HS-27A (cell line): ENCODE measurements around the gene CEP126.
"Not testable (repeated sequence)": the region's sequence is repeated elsewhere in the genome, so short reads cannot be mapped to it uniquely, and the experiment has no call there.

Experiments
- DNase-seq: peaks from one replicate; pipeline ENCODE4 v3.0.0-alpha.2; 2012; ENCODE audit warnings: low read depth, missing footprints

The CEP126 gene

DNA sequence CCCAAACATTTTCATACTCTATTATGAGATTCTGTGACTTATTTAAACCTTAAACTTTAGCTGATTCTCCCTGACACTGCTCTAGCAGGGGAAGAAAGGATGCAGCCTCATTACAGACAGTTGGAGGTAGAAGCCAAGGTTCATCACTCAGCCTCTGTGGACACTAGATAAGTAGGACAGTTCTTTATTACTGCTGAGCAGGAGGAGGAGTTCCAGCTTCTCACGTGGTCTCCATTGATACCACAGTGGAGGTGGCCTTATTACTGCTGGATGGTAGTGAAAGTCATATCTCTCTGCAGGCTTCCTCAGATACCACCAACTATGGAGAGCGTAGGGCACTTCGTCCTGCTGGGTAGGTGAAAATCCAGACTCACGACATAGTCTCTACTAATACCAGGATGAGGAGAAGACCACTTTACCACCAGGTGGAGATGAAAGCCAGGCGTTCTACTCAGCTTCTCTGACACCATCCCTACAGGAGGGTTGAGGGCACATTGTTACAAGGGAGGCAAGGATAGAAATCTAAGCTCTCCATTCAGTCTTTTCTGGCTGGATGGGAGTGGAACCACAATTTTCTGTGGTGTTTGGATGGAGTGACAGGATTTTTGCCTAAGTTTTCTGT, 14.6 kb downstream of the CEP126 start:
- no peak for DNase-seq

DNA sequence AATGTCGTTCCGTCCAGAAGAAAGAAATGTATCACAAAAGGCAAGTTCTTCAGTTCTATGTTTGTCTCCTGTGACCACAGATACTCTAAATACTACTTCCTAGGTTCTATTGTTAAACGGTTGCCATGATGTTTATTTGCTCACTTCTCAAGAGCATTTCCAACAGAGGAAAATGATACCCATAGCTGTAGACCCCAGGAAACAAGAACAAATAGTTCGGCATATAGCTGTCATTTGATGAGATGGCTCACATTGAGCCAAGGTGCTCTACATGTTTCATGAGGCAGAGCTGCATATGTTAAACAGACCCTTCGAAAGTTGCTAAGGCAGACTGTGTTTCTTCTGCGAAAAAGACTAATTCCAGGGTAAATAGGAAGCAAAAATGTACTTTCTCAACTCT, 16.9 kb downstream of the CEP126 start:
- no peak for DNase-seq

DNA sequence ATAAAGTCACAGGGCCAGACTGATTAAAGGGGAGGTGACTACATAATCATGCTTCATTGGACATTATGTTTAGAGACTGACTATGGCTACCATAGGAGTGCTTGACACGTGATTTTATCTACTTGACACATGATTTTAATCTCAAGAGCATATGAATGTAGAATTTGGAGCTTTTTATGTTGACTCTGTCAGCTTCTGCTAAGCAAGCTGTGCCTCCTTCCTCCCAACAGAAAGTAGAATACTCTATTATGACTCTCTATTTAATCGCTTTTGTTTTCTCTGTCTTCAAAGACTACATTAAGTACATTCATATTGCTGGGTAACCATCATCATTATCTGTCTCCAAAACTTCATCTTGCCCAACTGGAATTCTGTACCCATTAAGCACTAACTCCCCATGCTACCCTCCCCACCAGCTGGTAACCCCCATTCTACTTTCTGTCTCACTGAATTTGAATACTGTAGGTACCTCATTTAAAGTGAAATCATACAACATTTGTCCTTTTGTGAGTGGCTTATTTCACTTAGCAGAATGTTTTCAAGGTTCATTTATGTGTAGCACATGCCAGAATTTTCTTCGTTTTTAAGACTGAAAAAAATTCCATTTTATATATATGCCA, 26.2 kb downstream of the CEP126 start:
- no peak for DNase-seq

DNA sequence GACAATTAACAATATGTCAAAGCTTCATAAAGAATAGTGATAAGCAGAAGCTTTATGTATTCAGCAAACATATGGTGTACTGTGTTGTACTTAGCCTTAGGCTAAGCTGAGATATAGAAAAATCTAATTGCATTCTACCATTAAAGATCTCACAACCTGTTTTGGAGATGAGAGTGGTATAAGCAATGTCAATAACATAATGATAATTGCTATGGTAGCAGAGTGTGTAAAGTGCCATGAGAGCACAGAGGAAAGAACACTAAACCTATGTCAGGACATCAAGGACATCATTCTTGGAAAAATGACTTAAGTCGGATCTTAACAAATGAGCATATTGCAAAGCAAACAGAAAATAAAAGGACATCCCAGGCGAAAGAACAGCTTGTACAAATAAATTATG, 30.1 kb downstream of the CEP126 start:
- DNase-seq = no peak

DNA sequence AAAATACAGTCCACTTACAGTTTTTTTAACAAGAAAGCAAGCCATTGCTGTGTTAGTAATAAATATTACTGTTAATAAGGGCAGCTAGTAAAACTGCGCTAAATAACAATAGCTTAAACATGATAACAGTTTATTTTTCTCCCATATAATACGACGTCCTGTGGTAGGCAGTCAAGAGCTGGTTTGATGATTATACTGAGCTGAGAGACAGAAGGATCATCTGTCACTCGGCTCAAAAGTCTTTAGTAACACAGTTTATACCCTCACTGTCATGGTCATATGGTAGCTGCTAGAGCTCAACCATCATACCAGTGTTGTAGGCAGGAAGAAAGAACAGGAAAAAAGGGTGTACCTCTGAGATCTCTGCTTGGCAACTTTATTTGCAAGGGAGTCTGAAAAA, 30.6 kb downstream of the CEP126 start:
- DNase-seq = no peak

DNA sequence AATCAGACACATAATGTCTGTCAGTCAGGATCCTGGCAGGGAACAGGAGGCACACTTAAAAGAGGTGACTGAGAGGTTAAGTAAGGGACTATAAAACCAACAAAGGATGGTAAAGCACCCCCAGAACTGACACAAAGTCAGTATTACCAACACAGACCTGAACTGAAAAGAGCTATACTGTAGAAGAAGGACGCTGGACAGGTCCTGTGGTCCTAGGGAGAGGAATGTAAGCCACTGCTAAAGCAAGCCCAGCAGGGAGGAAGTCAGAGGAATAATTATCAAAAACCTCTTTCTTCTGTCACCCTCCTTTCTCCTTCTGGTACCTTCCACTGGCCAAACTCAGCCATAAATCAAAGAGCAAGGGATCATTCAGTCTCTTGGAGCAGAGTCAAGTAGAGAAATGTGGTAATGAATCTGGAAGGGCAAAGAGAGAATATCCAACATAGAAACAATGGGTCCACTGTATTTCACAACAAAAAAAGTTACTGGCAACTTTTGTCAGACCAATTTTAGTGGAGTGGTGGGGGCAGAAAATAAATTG, 34.9 kb downstream of the CEP126 start:
- DNase-seq = no peak

DNA sequence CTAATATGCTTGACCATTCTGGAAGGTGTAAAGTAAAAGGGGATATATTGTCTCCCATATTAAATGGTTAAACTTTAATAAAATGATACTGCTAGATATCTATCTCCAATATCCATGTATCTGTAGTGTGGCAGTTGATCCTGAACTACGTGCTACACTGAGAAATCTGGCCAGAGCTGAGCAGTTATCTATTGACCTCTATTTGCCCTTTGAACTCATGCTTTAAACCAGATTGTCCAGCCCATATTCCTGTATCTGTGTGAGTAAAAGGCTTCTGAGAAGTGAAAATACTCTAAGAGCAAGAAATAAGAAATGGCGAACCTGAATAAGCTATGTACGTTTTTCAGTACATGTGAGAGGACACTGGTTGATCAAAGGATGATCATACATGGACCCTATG, 40.5 kb downstream of the CEP126 start:
- no peak for DNase-seq

DNA sequence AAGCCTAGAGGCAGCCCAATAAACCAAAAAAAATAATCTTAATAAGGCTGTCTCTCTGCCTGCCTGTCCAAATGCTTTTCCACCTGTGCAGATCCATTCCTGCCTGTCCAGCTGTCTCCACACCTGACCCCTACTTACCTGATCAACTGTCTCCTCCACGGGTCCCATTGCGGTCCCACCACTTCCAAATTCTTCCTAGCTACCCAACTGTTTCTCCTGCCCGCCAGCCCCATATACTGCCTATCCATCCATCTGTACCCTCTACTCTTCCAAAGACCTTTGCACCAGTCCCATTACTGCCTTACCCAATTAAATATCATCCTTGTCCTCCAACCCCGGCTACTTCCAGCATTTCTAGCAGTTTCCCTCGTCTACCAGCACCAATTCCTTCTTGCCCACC, 40.9 kb downstream of the CEP126 start:
- DNase-seq = no peak

DNA sequence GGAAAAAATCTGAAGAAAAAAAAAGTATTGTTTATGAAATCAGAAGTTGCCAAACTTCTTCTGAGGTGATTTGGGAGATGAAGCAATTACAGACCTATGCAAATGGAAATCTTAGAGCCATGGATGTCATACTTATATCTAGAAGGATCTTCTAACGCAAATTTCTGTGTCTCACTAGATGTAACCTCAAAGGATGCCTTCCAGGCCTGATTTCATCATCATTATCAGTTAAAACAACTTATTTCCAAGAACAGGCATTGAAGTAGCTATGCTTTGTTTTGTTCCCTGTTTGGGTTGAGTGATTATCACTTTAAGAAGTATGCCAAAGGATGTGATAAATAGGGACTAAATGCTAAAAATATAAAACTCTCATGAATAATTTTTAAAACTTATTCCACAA, 45.4 kb downstream of the CEP126 start:
- no peak for DNase-seq

DNA sequence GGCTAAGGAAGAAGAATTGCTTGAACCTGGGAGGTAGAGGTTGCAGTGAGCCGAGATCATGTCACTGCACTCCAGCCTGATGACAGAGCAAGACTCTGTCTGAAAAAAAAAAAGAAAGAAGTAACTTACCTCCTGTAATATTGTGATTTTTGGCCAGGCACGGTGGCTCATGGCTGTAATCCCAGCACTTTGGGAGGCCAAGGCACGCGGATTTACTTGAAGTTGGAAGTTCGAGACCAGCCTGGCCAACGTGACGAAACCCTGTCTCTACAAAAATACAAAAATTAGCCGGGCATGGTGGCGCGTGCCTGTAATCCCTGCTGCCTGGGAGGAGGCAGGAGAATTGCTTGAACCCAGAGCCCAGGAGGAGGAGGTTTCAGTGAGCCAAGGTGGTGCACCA, 49.4 kb downstream of the CEP126 start:
- not testable (repeated sequence) for DNase-seq

DNA sequence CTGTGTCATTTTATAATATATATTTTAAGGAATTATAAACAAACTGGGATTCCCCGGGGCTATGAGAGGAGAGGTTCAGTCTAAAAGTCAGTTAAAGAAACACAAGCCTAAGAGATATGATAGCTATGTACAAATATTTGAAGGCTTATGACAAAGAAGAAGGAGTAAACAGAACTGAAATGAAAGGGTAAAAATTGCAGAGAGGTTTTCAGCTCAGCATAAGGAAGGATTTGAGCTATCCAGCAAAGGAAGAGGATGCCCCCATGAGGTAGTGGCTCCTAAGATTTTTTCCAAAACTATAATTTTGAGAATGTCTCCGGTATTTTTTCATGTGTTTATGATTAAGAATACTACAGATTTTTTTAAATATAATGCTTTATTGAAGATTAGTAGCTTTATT, 59.4 kb downstream of the CEP126 start:
- no peak for DNase-seq

DNA sequence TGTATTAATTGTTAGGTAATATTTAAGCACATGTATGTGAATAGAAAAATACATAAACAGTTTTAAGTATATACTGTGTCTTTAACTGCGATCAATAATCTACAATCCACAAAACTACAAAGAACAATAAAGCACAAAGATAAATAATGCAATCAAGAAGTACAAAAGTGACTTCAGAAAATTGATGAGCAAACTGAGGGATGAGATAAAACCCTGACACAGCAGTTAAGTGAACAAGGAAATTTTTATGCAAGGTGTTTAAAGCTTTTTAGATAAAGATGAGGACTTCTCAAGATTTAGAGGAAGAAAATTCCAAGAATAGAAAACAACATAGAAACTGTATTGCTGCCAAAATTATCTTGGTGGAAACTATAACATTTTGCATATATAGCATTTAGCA, 60.0 kb downstream of the CEP126 start:
- no peak for DNase-seq

DNA sequence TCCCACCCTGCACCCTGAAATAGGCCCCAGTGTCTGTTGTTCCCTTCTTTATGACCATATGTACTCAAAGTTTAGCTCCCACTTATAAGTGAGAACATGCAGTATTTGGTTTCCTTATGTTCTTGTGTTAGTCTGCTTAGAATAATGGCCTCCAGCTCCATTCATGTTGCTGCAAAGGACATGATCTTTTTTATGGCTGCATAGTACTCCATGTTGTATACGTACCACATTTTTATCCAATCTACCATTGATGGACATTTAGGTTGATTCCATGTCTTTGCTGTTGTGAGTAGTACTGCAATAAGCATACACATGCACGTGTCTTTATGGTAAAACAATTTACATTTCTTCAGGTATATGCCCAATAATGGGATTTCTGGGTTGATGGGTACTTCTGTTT, 60.9 kb downstream of the CEP126 start:
- no peak for DNase-seq

DNA sequence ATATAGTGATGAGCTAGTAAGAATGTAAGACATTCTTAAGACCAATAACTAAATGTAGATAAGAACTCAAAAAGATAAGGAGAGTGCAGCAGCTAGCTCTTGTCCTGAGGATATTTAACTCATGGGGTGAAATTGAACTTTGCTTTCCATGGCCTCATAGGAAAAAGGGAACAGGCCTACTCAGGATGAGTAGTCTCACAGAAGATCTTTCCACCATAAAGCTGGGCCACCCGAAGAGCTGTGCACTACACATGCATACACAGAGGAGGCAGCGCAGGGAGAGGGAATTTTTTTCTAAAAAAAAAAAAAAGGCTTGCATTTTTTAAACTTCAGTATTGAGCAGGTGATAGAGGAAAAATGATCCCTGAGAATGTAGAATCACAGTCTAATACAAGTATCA, 72.6 kb downstream of the CEP126 start:
- no peak for DNase-seq

DNA sequence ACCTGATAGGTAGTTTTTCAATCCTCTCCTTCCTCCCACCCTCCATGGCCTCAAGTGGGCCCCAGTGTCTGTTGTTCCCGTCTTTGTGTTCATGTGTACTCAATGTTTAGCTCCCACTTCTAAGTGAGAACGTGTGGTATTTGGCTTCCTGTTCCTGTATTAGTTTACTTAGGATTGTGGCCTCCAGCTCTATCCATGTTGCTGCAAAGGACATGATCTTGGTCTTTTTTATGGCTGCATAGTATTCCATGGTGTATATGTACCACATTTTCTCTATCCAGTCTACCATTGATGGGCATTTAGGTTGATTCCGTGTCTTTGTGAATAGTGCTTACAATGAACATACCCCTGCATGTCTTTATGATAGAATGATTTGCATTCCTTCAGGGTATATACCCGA, 78.4 kb downstream of the CEP126 start:
- no peak for DNase-seq

DNA sequence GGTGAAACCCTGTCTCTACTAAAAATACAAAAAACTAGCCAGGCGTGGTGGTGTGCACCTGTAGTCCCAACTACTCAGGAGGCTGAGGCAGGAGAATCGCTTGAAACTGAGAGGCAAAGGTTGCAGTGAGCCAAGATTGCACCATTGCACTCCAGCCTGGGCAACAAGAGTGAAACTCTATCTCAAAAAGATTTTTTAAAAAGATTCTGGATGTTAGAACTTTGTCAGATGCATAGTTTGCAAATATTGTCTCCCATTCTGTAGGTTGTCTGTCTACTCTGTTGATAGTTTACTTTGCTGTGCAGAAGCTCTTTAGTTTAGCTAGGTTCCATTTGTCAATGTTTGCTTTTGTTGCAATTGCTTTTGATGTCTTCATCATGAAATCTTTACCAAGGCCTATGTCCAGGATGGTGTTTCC, 79.3 kb downstream of the CEP126 start:
- DNase-seq = not testable (repeated sequence)

DNA sequence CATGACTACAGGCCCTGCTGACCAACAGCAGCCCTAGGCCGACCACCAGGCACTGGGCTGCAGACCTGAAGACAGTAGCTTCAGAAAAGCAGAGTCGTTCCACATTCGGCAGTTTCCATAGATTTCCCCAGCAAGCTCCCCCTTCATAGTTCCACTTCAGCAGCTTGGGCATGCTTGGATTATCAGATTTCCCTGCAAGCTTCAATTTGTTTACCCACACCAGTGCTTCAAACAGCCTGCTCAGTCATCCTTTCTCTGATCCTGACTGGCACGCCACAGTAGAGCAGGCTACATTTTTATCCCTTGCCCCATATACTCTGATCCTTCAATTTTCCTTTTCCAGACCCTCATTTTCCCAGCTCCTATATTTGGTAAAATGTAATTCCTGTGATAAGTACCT, 81.3 kb downstream of the CEP126 start:
- no peak for DNase-seq

DNA sequence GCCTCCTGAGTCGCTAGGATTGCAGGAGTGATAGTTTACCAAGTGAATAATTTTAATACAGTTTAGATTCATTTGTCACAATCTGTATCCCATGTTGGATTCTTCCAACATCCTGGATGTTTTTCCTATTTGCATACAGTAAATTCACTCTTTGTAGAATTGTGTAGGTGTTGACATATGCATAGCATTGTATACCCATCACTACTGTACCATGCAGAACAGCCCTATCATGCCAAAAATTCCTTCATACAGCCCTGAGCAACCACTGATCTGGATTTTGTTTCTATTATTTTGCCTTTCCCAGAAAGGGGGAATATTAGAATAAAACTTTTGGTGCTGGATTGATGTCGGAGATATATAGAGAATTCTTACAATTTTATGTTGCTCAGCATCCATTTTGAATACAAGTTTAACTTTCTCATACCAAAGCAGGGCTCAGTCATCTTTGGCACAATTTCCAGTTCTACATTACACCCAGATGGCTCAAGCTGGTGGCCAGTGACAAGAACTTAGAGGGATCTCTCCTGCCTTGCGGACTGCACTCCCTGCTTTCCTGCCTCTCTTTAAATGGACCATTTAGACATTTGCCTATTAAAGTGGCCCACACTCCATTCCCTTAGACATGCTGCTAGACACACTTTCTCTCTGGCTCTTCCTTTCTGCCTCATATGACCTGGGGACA, 87.0 kb downstream of the CEP126 start:
- no peak for DNase-seq

DNA sequence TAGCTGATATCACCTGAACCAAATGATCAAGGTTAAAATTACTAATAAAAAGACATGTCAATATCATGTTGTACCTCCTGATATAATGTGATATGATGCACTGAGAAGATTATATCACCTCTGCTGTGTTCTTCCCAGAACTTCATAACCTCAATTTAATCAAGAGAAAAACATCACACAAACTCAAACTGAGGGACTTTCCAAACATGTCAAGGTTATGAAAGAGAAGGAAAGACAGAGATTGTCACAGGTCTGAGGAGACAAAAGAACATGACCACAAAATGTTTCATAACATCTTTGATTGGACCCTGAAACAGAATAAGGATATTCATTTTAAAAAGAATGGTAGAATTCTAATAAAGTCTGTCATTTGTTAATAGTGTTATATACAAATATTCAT, 89.4 kb downstream of the CEP126 start:
- DNase-seq = no peak

DNA sequence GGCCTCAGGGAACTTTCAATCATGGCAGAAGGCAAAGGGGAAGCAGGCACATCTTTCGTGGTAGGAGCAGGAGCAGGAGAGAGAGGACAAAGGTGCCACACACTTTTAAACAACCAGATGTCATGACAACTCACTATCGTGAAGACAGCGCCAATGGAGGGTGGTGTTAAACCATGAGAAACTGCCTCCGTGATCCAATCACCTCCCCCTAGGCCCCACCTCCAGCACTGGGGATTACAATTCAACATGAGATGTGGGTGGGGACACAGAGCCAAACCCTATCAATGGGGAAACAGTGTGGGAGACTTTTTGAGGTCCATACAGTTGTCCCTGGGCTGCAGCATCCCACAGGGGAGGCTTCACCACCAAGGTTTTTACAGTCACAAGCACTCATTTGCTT, 90.5 kb downstream of the CEP126 start:
- DNase-seq = no peak

DNA sequence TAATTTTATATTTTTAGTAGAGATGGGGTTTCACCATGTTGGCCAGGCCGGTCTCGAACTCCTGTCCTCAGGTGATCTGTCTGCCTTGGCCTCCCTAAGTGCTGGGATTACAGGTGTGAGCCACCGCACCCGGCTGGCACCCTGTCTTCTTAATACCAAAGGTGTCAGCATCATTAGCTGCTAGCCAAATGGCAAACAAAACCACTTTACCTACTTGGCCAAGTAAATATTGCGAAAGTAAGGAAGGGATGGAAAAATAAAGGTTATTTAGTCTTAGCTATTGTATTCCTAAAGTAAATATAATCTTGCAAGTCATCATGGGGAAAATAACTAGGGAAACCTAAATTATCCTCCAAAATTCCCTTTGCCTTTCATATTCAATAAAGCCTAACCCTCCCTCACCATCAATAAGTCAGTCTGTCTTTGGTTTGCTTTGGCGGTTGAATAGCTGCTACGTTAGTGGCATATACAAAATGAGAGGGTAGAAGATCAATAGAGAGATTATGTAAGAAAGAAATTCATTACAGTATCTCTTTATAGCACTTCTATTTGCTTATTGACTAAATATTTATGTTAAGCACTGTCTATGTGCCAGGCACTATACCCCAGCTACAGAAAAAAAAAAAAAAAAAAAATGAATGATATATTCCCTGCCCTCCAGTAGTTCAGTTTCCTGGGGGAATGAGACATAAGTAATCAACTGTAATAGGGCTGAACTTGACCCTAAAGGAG, 92.2 kb downstream of the CEP126 start:
- DNase-seq = no peak

DNA sequence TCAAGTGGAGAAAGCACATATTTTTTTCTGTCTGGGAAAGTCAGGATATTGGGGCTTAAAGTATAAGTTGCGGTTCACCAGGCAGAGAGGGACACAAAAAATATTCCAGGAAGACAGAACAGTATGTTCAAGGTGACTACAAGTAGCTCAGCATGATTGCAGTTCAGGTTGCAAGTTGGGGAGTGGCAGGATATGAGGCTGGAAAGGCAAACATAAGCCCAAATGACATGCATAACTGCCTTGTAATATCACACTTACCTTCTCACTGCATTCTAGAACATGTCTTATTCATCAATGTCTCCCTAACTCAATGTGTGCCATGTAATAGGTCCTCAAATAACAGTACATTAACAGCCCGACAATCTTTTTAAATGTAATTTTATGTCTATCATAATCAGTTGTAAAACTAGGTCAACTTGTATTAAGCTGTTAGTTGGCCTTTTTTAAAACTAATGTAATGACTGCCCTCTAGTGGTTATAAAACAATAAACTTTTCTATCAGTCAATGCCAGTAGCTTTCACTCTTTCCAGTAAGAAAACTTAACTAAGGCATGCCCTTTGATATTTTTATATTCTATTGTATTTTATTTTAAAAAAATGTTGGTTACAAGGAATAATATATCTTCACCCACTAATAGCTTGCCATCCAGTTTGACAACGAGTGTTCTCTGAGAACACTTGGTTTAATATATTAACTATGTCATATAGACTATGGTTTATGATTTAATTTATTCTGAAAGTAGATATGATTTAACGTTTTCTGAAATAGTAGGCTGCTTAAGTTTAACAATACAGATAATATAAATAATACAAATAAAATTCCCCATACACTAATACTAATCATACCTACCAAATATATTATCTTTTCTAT, 93.0 kb downstream of the CEP126 start:
- no peak for DNase-seq
